Measurements from ENCODE around the gene PLA2G4D.

The PLA2G4D gene

DNA sequence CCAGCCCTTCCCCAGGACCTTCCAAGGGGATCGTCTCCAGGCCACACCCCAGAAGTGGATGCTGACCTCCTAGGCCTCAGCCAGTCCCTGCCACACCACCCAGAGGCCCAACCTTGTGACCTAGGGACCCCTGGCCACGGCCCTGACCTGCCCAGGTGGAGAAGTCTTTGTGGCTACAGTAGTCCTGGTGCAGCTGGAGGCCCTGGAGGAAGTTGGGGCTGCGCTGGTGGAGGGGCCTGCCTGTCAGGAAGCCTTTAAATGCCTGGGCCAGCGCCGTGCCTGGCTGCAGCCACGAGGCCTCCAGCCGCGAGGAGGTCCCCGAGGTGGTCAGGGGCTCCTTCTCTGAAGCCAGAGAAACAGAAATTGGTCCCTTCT lies 23.4 kb downstream of the PLA2G4D start:
- no peak for DNase-seq

DNA sequence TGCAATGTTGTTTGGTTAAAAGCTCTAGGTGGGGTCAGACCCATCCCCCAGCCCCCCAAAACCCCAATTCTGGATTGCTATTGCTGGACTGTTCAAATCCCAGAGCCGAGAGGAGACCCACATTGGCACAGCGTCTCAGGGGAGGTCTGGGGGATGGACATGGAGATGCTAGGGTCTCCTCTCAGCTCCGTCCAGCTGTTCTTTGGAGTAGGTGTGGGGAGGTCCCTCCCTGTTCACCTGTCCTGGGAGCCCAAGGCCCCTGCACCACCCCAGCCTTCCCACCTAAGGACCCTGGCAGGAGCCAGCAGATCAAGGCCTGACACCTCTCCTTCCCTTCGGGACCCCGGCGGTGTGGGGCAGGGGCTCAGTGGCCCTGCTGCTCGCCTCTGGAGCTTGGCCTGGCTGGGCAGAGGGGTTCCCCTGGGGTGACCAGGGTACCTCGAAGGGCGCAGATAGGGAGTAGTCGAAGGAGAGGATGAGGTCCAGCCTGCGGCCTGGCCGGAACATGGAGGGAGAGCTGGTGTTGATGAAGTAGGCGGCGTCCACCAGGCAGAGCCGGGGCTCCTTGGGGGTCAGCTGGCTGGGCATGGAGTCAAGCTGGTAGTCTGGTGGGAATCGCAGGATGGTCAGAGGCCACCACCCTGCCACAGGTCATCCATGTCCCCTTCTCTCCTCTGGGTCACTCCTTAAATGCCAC lies 23.9 kb downstream of the PLA2G4D start:
- DNase-seq = no peak

DNA sequence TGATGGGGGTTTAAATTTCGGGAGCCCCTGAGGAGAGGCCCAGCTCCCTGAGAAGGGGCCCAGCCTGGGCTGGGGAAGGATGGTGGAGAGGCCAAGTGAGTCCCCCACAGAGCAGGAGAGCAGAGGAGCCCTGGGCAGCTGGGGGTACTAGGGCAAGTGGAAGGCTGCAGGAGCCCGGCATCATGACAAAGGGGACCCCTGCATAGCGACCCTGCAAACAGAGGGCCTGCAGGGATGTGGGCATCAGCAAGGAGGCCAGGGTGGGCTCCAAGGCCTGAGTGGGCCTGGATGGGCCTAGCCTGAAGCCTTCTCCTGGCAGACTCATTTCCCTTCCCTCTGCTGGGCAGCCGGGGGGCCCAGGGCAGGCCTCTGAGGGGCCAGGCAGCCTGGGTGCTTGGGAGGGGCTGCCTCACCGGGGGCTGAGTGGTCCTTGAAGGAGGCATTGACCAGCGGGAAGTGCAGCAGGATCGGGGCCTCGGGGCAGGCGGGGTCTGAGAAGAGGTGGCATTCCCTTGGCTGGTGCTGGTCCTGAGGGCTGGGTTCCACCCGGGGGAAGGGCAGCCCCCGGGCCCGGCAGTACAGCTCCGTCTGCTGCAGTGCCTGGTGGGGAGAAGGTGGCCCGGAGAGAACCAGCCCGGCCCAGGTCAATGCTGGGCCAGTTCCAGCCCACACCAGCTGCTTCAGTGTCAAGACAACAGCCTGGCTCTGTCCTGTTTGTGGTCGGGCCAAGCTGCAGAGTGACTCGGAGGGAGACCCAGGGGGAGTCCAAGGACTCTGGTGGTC lies 24.7 kb downstream of the PLA2G4D start:
- DNase-seq = no peak

DNA sequence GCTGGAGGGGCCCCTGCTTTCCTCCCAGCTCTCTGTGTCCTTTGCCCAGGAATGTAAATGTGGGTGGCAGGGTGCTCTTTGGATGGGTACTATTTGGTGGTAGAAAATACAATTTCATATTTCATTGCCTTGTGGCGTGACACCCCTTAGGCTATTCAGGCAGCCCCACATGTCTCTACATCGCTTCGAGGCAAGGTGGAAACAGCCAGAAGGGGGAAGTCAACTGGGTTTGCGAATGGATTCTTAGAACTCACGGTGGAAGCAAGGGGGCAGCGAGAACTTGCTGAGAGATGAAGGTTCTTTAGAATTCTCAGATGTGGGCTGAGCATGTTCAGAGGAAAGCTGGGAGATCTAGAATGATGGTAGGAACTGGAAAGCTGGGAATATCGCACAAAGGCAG lies 25.3 kb downstream of the PLA2G4D start:
- no peak for DNase-seq

DNA sequence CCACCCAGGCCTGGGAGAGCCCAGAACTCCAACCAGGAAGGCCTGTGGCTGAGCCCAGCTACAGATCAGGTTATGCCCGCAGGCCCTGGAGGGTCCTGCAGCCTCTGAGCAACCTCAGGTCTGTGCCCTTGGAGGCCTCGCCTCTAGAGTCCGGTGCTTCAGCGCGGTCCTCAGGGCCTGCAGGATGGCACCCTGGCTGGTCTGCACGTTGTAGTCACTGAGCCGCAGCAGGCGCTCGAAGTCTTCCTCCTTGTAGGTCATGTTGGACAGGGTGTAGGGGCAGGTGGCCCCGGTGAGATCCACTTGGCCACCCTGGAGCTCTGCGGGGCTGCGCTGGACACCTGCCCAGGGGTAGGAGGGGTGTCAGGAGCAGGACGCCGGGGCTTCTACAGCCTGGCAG lies 25.8 kb downstream of the PLA2G4D start:
- DNase-seq = no peak

DNA sequence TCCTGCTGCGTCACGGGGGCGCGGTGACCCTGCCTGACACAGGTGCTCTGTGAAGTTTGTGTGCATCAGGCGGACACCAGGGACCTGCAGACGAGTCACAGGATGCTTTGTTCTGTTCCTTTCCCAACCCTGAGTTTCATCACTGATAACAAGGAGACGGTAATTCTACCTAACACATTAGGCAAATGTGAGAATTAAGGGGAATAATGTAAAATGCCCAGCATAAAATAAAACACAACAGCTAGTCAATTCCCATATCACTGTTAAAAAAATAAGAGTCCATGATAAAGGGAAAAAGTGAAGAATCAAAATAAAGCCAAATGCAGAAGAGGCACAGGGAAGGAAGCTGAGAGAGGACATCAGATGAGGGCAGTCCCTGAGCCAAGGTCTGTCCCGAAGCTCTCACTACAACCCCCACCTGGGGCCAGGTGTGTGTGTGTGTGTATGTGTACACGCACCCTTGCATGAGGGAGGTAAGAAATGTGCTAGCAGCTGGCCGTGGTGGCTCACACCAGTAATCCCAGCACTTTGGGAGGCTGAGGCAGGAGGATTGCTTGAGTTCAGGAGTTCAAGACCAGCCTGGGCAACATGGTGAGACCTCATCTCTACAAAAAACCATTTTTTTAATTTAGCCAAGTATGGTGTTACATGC lies 27.5 kb downstream of the PLA2G4D start:
- no peak for DNase-seq

DNA sequence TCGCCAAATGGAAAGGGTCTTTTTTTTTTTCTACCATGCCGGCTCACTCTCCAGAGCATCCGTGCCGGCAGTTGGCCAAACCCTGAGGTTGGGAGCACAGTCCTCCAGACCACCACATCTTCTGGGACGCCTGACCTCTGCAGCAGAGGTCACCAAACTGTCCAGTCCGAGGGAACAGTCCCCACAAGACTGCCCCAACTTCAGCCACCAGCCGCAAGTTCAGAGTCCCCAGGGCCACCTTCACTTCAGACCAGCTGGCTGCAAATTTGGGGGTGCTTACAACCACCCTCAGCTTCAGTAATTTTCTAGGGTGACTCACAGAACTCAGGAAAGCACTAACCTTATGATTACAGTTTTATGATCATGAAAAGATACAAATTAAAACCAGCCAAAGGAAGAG lies 28.9 kb downstream of the PLA2G4D start:
- DNase-seq = no peak

DNA sequence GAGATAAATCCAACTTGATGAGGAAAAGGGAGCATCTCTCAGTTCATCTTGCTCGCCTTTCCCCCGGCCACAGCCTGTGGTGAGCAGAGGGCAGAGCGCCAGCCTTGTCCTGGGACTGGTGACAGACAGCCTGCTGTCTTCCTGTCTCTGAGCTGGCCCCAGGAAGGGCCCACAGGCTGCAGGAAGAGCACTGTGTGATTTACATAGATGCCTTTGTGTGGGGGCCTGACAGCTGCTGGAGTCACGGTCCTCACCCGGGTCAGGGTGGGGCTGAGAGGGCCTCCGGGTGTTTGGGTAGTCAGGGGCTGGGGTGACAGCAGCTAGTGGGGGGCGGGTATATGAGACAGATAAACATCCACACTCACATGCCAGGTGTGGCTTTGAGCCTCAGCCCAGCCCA lies 29.3 kb downstream of the PLA2G4D start:
- no peak for DNase-seq

DNA sequence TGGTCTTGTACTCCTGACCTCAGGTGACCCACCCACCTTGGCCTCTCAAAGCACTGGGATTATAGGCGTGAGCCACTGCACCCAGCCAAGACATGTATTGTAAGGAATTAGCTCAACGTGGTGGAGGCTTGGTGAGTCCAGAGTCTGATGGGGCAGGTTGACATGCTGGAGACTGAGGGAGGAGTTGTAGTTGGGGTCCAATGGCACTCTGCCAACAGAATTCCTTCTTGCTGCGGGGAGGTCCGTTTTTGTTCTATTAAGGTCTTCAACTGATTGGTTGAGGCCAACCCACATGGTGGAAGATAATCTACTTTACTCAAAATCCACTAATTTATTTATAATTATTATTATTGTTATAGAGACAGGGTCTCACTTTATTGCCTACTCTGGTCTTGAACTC lies 30.1 kb downstream of the PLA2G4D start:
- no peak for DNase-seq

DNA sequence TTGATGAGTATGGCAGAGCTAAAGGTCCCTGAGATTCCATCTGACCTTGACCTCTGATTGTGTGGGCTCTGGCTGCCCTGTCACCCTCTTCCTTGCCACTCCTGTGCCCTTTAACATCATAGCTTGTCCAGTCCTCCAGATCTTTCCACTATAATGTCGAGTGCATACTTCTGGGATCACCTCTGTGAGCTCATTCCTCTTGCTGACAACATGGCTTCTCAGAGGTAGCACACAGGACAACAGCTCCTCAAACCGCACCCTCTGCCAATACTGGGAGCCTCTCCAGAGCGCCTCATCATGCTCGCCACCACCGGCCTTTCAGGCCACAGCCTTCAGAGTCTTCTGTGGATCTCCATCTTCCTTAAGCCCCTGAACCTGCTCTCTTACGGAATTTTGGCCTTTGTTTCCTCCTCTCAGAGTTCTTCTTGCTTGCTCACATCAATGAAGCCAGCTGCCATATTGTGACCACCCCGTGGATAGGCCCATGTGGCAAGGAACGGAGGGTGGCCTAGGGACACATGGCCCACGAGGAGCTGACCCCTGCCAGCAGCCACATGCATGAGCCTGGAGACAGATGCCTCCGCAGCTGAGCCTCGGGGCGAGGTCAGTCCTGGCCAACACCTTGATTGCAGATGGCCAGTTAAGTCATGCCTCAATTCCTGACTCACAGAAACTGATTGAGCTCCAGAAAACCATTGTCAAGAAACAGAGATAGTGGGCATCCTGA lies 31.1 kb downstream of the PLA2G4D start:
- no peak for DNase-seq

DNA sequence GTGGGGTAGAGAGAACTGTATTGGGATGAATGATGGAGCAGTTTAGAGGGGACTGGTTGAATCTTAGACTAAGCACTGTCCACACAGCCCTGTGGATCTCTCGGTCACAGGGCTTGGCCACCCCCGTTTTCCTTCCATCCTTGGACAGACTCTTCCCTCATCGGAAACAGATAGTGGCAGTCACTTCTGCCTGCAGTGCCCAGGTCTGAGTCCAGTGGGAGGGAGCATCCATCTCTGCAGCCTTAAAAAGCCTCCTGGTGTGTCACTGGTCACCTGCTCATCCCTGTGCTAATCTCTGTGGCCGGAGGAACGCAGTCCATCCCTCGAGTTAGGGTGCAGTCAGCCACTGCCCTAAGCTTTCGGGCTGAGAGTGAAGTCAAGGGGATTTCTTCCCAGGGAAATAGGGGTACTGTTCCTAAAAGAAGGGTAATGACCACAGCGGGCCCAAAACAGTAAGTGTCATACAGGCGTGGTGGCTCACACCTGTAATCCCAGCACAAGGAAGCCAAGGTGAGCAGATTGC lies 32.0 kb downstream of the PLA2G4D start:
- DNase-seq = no peak

DNA sequence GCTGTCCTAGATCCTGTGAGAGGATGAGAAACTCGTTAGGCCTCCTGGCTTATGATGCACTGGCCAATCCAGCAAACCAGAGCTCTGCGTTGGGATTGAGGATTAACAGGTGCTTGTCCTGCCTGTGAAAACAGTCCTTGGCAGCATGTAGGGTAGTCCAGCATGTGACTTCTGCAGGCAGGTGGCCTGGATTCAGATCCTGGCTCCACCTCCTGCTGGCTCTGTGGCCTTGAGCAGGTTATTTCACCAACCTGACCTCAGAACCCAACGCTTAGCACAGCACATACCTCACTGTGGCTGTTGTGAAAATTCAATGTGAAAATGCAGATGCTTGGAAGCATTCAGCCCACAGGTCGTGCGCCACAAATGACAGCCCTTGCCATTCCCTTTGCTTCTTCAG lies 33.6 kb downstream of the PLA2G4D start:
- no peak for DNase-seq

DNA sequence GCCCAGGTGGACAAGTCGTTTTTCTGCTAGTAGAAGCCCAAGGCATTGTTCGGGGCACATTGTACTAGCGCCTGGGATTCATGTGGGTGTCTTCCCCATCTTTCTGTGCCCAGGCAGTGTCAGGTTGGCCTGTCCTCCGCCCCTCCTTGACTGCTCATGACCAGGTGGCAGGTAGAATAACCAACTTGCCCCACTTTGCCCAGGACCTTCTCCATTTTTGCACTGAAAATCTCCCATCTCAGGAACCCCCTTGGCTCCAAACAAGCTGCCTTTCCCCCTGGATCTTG lies 33.9 kb downstream of the PLA2G4D start:
- DNase-seq = no peak

DNA sequence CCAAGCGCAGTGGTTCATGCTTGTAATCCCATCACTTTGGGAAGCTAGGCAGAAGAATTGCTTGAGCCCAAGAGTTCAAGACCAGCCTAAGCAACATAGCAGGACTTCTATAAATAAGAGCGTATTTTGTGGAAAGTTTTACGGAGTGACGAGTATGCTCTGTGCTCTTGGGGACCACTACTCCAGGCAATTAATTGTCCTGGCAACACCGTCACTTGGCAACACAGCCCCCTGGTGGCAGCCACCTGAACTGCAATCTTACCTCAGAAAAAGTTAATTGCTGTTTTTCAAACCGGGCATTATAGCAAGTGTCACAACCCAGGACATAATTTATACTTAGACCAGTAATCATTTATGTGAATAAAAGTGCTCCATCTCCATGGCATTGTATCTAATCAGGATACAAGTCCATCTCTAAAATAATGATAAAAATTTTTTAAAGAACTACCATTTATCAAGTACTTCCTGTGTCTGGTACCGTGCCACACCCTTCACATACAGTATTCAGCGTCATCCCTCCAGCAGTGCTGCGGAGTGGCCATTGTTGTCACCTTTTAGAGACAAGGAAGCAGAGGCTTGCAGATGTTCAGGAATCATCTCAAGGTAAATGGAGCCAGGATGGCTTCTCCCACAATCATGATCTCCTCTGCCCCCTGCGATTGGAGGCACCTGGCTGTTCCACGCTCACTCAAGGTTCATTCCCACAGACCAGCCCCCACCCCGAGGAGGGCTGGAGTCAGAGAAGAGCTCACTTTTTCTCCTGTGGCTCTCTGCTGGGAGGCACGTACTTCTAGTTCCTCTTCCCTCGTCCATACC lies 34.5 kb downstream of the PLA2G4D start:
- peak; percentile 3 for DNase-seq

DNA sequence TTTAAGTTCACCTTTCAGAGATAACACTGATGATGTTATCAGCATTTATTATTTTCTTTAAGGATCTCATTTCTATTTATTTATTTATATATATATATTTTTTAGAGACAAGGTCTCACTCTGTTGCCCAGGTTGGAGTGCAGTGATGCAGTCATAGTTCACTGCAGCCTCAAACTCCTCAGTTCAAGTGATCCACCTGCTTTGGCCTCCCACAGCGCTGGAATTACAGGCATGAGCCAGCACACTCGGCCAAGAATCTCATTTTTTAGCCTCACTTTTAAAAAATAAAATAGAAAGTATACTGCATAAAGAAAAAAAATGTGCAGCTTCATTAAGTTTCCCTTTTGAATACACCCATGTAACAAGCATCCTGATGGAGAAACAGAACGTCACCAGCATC lies 35.6 kb downstream of the PLA2G4D start:
- no peak for DNase-seq

DNA sequence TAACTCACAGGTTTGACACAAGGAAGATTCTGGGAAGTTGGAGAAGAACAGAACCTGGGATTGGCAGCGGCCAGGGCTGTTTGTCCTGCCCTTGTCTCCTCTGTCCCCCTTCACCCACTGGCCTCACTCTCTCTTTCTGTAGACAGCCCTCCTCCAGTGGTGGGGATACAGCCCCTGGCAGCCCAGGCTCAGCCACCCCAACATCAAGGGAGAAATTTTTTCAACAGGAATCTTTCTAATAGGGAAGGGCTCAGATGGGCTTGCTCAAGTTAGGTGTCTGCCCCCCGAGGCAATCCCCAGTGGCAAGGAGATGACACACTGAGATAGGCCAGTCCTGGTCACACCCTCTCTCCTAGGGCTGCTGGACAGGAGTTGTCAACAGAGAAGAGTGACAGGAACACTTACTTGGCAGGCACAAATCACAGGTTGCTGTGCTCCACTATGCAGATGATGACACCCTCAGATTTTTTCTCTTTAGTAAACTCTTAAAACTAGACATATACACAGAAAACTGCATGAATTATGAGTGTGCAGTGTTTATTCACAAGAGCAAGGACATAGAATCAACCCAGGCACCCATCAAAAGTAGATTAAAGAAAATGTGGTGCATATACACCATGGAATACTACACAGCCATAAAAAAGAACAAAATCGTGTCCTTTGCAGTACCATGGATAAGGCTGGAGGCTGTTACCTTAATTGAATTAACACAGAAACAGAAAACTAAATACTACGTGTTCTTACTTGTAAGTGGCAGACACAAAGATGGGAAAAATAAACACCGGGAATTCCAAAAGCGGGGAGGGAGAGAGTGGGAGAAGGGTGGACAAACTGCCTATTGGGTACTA lies 36.3 kb downstream of the PLA2G4D start:
- no peak for DNase-seq

DNA sequence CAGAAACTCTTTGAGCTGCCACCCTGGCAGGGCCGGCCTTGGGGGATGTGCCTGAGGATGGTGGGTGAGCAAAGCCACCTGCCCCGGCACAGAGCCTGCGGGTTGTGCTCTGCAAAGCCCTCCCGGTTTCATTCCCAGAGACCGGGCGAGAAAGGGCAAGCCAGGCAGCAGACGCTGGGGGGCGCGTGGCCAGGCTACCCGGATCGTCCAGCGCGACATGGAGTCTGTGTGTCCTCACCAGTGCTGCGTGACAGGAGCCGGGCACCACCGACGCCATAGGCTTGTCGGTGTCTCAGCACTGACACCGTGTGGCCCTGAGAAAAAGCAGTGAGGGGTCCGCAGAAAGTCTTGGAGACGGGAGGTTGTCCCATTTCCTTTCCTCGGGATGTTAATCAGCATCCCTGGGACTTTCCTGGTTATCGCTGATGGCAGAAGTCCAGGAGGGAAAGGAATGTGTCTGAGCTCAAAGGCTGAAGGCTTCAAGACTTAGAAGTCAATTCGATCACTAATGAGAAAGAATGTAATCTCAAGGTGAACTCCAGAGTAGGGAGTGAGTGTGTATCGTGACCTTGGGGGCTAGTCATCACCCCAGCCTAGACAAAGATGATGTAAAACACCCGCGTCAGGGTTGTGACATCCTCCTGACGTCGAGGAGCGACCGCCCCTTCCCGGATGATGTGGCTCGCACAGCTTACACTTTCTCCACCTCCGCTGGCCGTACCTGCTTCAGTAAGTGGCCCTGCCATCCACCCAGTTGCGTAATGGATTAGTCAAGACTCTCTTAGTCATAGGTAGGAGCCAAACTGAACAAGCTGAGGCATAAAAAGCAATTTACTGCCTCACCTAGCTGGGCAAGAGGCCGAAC lies 37.2 kb downstream of the PLA2G4D start:
- peak; percentile 48 for DNase-seq

DNA sequence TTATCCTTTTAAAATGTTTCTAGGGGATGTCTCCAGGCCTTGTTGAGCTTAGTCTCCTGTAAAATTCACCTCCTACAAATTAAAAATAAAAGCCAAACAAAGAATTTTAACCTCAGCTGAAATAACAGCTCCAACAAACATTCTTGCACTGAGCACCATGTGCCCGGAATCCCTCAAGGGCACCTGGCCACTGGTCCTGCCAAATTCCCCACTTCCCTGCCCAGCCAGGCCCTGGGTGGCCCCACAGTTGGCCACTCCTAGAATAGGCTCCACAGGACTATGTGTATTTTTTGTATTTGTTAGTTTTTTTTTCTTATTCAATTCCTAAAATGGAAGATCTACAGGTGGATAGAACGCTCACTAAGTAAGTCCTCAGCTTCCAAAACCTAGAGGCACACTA lies 40.4 kb downstream of the PLA2G4D start:
- DNase-seq = no peak

DNA sequence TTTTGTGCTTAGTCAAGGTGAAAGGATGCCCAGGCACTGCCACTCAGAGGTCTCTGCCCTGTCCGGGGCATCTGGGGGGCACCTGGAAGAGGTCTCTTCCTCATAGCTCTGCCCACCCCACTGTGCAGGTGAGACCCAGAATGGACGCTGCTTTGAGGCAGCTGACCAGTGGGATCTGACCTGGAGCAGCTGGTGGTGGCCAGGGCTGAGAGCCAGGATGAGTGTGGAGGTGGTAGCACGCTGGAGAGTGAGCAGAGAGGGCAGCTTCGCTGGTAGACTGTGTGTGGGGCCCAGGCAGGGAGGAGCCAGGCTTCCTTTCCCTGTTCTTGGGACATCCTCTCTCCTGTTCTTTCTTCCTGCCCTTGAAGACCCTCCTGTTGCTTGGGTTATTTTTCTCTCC lies 41.4 kb downstream of the PLA2G4D start:
- no peak for DNase-seq

DNA sequence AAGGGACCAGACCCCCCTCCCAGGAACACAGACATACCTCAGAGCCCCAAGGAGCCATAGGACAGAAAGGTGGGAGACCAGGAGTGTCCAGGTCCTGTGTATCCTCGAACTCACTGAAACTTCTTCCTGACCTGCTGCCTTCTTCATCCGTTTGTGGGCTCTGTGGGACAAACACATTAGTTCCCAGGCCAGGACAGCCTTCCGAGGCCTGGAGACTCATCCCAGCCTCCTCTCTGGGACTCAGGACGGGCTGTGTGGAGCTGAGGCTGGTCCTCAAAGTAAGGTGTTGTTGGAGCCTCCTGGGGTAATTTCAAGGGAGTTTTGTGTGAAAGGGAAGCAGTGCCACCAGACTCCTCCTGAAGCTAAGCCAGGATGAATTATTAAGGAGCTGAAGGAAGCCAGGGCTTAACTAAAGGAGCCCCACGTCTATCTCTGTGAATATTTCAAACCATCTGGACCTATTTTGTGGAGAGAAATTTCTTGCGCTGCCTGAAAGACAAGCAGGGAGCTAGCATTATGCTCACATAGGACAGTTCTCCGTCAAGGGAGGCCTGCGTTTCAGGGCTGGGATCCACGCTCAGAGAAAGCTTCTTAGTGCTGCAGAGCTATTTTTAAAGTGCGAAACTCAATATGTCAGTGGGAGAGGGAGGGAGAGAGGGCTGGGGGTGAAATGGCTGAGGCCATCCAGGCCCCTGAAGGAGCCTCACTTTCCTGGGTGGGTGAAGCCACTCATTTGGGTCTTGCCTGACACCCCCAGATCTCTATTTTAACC lies 43.7 kb downstream of the PLA2G4D start:
- DNase-seq = no peak
